GM18505 (cell line): ENCODE data around the gene MYO9B.
"Not testable (repeated sequence)": the region's sequence is repeated elsewhere in the genome, so short reads cannot be mapped to it uniquely, and the experiment has no call there.

ENCODE experiments used
- ATAC-seq: cut with Tn5 transposase; IDR thresholded peaks from one replicate; pipeline ENCODE4 v1.9.1; 2021; ENCODE audit not compliant: unreplicated experiment
- POLR2A ChIP-seq: IDR thresholded peaks from 4 replicates; pipeline ENCODE4 v1.6.1; 2011; ENCODE audit warnings: borderline replicate concordance; ENCODE audit not compliant: insufficient read depth, insufficient read length; ENCODE audit errors: extremely low read depth

MYO9B gene

DNA sequence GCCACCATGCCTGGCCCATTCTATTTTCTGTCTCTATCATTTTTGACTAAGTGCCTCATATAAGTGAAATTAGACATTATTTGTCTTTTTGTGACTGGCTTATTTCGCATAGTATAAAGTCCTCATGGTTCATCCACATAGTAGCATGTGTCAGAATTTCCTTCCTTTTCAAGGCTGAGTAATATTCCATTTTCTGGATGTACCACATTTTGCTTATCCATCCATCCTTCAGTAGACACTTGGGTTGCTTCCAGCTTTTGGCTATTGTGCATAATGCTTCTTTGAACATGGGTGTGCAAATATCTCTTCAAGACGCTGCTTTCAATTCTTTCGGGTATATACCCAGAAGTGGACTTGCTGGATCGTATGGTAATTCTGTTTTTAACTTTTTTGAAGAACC lies 88.1 kb downstream of the MYO9B start:
- no peak for TF ChIP-seq POLR2A
- no peak for ATAC-seq

DNA sequence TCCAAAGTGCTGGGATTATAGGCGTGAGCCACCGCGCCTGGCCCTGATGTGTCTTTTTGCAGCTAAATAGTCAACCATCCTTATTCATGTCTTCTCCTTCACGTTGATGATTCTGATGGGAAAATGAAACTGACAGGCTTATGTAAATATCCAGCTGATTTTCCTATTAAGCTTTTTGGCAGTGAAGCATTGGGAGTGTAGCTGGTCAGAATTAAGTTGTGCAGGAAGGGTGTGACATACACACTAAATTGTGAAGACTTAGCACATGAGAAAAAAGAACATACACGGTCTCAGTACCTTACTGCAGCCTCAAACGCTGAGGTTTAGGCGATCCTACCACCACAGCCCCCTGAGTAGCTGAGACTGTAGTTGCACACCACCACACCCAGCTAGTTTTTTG lies 89.1 kb downstream of the MYO9B start:
- ATAC-seq = no peak
- TF ChIP-seq POLR2A = no peak

DNA sequence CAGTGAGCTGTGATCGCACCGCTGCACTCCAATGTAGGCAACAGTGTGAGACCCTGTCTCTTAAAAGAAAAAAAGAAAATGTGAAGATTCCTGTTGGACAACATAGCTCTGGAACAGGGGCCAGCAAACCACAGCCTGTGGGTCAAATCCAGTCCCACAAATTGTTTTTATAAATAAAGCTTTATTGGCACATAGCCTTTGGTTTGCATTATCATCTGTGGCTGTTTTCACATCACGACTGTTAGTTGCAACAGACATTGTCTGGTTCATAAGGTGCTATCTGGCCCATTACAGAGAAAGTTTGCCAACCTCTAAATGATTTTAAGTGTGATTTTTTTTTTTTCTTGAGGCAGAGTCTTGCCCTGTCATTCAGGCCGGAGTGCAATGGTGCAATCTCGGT lies 90.1 kb downstream of the MYO9B start:
- no peak for TF ChIP-seq POLR2A
- ATAC-seq = no peak

DNA sequence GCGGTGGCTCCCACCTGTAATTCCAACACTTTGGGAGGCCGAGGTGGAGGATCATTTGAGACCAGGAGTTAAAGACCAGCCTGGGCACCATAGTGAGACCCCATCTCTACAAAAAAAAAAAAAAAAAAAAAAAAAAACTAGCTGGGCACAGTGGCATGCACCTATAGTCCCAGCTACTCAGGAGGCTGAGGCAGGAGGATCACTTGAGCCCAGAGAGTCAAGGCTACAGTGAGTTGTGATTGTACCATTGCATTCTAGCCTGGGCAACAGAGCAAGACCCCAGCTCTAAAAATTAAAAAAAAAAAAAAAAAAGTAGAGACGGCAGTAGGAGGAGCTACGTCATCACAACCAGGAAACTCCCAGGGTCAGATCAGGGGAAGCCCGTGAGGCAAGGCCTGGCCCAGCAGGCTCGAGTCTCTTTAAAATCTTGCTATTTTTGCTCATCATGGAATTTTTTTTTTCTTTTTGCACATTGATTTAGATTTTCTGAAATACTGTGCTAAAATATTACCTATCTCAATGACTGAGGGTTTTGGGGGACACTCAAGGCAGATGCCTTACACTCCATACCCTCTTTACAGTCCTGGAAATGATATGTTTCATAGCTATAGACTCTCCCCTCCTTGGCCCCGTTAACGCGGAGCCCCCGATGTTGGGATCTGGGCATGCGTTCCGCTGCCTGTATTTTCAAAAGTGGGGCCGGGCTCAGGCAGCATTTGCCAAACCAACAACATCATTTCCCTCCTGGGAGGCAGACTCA lies 95.1 kb downstream of the MYO9B start:
- no peak for TF ChIP-seq POLR2A
- no peak for ATAC-seq

DNA sequence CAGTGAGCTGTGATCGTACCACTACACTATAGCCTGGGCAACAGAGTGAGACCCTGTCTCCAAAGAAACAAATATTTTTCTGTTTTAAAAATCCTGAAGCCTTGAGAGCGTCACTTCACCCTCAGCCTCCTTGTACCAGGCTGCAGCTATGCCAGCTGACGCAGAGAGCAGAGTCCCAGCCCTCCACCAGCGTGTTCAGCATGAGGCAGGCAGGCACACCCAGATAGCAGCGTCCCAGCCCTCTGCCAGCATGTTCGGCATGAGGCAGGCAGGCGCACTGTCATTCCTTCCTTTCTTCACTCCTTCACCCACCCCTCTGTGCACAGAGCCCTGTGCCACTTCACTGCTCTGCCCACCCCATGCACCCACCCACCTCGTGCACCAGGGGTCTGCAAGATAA lies 96.3 kb downstream of the MYO9B start:
- TF ChIP-seq POLR2A = no peak

DNA sequence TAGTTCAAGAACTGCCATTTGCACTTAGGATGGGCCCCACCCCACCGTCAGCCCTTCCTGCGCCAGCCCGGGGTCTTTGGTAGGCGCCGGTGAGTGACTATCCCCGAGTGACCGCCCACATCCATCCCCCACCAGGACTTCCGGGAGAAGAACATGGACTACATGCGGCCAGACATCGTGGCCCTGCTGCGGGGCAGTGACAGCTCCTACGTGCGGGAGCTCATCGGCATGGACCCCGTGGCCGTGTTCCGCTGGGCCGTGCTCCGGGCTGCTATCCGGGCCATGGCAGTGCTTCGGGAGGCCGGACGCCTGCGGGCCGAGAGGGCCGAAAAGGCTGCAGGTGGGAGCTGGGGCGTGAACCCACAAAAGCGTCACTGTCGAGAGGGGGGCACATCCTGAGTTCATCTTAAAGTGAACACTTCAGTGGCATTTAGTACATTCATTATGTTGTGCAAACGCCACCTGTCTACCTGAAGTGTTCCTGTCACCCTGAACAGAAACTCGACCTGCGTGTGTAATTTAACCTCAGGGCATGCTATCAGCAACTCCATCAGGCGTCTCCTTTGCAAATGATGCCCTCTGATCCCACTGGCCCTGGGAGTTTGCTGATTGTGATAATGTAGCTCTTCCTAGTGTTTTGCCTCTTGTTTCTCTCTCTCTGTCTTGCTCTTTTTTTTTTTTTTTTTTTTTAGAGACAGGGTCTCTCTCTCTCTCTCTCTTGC lies 97.2 kb downstream of the MYO9B start:
- no peak for TF ChIP-seq POLR2A
- no peak for ATAC-seq

More for the DNA sequence above, 96.3 kb downstream of the MYO9B start:
- no peak for ATAC-seq

DNA sequence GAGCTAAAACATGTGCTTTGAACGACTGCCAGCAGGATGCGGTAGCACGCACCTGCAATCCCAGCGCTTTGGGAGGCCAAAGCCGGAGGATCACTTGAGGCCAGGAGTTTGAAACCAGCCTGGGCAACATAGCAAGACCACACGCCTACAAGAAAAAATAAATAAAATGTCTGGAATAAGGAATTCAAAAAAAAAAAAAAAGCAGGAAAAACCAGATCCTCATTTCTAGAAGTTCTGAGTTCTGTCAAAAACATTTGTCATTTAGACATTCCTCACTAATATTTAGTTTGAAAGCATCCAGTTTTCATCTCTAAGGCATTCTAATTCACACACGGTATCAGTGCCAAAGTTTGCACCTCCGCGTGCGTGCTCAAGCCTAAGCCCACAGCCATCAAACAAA lies 102.7 kb downstream of the MYO9B start:
- TF ChIP-seq POLR2A = no peak
- no peak for ATAC-seq

DNA sequence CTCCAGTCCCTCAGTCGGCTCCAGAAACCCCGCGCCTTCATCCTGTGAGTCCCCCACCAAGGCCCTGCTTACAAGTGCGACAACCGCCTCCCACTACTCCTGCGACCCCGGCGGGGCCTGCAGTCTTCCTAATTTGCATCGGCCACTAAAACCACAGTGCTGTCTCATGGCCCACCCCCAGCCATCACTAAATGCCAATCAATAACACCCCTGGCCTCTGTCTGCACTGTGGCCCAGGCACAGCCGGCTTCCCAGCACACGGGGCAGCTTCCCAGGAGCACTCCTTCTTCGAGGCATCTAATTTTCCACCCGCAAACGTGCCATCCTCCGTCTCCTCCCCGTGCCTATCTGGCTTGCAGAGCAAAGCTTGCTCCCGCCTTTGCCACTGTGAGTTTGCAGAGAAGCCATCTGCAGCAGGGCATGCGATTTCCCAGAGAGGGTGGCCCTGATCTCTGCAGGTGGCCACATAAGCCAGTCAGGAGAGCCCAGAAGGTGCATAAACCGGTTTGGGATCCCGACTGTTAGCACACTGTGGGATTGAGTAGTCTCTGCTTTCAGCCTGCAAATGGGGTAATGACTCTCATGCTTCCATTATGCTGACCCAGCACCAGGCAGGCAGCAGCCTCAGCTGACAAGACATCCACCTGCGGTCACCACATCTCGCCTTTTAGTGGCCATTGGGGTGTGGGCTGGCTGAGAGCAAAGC lies 105.6 kb downstream of the MYO9B start:
- ATAC-seq = no peak

DNA sequence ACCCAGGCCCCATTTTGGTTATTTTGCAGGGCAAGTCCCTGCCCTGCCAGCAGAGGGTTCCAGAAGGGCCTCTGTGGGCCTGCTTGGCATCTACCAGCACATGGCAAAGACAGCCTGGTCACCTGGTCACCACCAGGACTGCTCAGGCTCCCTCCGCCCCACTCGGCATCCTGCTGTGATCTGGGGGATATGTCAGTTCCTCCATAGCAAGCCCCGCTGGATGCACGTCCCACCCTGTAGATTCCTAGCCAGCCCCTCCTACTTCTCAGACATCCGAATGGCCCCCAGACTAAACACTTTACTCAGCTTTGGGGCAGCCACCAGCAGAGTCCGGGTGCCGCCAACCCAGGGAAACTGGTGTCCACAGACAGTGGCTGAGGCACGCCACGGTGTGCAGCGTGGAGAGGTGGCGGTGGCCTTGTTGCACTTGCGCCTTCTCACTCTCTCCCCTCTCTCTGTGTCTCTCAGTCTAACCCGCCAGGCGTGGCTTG lies 107.7 kb downstream of the MYO9B start:
- no peak for TF ChIP-seq POLR2A
- ATAC-seq = no peak

More for the DNA sequence above, 105.6 kb downstream of the MYO9B start:
- TF ChIP-seq POLR2A = no peak

DNA sequence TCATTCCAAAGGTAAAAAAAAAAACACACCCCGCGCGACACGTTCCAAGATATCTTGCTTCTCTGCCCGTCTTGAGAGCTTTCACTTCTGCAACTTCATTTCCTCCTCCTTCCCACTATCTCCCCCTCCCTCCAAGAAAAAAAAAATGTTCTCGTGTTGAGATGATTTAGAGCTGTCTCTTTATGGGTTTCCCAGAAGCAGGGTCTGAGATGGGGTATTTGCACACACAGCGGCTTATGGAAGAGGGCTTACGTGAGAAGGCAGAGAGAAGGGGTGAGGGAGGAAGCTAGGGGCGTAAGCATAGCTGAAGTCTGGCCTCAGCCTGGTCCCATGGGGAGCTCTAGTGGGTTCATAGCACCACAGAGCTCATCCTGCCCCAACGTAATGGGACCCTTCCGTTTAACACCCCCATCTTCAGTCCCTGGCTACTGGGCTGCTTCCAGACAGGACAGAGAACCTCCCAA lies 108.3 kb downstream of the MYO9B start:
- TF ChIP-seq POLR2A = no peak
- no peak for ATAC-seq

DNA sequence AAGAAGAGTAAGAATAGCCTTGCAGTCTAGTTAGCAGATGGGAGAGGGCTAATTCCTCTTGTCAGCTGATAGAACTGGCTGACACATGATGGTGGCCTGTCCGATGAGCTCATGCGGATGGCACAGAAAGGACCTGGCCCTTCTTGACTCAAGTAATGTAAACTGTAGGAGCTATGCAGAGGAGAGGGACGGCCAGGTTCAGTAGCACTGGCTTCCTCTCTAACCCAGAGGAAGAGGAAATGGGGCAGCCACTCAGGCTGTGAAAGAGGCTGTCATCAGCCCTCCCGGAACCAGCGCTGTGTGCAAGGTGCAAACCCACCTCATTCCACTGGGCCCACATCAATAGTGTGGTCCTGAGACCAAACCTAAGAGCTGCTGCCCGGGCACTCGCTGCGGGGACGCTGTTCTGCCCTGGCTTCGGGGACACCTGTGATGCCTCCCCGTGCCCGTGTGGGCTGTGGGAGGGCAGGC lies 108.8 kb downstream of the MYO9B start:
- no peak for ATAC-seq
- no peak for TF ChIP-seq POLR2A

DNA sequence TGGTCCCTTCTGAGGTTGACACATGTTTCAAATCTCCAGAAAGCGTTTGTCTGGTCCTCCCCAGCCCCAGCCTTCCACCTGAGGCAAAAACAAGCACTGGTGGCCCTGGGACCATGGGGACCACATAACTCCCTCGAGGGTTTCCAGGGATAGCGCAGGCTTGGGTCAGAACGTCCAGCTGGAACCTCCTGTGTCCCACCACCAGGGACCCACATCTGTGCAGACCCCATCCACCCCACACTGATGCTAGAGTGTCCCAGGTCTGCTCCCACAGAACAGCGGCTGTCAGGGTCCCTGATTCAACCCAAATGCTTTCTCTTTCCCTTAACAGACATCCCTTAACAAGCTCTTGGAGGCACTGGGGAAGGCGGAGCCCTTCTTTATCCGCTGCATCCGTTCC lies 110.0 kb downstream of the MYO9B start:
- ATAC-seq = no peak
- TF ChIP-seq POLR2A = no peak

DNA sequence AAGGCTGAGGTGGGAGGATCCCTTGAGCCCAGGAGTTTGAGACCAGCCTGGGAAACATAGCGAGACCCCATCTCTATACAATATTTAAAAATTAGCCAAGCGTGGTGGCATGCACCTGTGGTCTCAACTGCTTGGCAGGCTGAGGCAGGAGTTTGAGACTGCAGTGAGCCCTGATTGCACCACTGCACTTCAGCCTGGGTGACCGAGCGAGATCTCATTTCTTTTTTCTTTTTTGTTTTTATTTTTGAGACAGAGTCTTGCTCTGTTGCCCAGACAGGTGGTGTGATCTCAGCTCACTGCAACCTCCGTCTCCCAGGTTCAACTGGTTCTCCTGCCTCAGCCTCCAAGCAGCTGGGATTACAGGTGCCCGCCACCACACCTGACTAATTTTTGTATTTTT lies 116.2 kb downstream of the MYO9B start:
- not testable (repeated sequence) for ATAC-seq
